GM18873 (cell line): ENCODE measurements around the gene COMMD10.

Source experiments
- ATAC-seq: cut with Tn5 transposase; IDR thresholded peaks from one replicate; pipeline ENCODE4 v1.9.1; 2021; ENCODE audit warnings: mild to moderate bottlenecking, moderate library complexity, moderate number of reproducible peaks; ENCODE audit not compliant: unreplicated experiment, low FRiP score

The COMMD10 gene

DNA sequence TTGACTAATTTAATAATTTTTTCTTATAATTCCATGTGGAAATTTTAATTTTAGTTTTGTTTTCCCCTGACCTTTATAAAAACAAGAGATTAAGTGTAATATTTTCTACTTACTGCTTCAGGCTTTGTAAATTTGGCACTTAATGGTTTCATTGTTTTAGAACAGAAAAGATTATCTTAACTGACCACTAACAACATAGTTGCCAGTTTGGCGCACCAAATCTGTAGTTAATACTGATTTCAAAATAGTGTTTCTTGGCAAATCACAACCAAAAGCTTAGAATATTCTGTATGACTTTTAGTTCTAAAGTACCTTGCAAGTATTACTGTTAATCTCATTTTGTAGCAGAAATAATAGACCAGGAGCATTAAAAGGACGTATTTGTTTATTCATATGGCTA, 124.3 kb downstream of the COMMD10 start:
- ATAC-seq, result no peak

DNA sequence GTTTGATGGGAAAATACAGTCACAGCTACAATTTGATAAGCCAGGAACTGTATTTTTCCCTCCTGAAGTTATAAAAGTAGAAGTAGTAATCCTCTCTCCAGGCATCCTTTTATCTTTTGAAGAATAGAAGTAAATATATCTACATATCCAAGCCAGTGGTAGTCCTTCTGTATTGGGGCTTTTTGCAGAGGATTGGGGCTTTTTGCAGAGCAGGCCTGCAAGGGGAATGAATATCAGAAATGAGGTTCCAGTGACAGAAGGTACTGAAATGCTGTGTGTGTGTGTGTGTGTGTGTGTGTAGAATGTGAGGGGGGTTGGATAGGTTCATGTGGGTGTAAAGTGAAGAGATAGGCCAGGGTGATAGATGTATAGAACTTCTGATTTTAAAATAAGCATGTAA, 127.4 kb downstream of the COMMD10 start:
- ATAC-seq, result no peak

DNA sequence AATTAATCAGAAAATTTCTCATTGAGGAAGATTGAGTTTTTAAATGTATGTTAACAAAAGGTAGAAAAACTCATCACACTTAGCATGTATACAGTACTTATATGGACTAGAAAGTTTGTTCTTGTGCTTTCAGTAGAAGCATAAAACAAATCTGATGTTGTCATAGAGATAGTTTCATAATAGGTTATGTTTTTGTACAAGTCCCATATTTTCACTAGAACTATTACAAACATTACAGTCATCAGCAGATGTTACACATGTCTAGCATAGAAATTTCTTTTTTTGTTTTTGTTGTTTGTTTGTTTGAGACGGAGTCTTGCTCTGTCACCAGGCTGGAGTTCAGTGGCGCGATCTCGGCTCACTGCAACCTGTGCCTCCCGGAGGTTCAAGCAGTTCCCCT, 131.4 kb downstream of the COMMD10 start:
- ATAC-seq, result no peak

DNA sequence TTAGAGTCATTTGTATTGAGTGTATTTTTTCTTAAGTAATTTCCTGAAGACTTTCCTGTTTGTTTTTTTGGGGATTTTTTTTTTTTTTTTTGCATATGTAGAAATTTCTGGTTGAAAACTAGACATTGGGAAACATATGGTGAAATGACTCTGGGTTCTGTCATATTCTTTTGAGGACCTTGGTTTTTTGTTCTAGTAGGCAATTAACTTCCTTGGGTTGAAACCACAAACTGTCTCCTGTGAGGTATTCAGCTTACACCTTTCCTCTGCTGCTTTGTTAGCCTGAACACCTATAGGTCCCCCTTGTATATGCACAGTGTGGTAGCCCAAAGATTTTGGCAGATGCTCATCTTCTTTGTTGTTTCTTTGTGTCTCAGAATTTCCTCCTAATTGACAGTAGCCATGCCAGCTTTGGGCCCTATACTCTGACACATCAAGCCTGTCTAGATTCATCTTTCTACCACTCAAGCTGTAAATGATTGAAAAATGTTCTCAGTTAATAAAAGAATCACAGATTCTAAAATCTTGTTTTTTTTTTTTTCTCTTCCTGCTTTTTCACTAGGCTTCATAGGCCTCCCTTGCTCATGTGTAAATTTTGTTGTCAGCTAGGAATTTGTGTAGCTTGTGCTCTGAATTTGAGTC, 140.6 kb downstream of the COMMD10 start:
- no peak for ATAC-seq

DNA sequence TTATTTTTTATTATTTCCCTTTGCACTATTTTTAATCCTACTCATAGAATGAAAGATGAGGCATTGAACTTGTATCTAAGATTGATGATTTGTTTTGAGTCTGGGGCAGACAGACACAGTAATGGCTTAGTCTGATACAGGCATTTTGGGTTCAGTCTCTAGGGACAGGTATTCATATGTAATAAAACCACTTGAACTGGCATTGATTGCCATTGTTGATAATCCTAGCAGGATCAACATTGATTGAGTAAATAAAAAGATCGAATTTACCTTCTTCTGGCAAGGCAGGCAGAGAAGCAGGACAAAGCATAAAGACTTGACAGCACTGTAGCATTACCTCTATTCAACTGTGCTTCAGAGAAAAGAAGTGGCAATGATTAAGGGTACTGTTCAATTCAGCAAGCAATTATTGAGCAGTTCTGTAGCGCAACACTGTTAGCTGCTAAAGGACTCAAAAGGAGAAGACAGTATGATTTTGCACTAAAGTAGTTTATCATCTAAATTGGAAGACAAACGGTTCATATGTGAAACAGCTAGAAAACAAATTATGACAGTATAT, 144.4 kb downstream of the COMMD10 start:
- ATAC-seq, result no peak

DNA sequence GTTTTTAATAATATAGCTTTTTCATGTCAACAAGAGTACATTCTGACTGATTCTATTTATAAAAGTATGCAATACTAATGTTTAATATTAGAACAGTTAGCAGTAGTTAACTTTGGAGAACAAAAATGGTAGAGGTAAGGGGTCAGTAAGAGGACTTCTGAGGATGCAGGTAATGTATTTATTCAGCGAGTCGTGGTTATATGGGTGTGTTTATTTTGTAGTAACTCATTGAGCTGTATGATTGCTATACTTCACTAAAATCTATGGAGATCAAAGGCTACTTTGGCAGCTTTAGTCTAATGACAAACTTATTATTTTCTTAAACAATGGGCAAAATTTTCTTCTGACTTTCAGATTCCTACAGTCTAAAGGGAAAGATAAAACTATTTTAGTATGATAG, 146.5 kb downstream of the COMMD10 start:
- ATAC-seq, result no peak

DNA sequence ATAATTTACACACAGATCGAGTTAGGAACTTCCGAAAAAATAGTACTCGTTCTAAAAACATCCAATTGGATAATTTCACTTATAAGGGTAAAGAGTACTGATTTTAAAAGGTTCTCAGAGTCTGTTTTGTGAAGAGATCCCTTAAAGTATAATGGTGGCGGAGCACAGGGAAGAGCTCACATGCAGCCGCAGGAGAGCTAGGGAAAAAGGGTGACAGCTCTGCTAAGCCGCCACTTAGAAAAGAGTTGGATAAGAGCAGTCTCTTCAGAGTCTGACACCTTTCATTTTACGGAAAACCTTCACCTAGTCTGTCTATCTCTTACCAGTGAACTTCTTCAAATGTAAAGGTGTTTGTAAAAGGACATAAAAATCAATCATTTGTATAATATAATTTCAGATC, 149.9 kb downstream of the COMMD10 start:
- no peak for ATAC-seq

DNA sequence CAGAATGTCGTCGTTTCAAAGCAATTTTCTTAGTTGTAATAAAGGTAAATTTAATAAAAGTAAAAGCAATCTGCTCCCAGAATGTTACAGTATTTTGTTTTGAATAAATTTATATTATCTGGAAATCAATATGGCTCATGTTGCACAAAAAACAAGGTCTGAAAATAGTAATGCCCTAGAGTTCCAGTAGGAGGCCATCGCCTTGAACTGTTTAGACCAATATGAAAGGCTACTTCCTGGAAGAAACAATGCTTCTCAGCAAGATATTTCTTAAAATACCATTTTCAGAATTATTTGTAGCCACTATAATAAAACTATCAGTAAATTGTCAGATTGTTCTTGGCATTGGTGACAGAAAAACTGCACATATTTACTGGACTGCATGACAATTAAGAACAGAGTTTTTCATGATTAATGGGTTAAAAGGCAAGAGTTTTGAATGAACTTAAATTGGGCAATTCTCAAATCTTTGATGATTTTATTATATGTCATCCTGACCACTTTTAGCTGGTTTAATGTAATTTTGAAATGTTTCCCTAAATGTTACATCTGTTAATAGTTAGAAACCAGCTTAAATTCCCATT, 153.2 kb downstream of the COMMD10 start:
- no peak for ATAC-seq

DNA sequence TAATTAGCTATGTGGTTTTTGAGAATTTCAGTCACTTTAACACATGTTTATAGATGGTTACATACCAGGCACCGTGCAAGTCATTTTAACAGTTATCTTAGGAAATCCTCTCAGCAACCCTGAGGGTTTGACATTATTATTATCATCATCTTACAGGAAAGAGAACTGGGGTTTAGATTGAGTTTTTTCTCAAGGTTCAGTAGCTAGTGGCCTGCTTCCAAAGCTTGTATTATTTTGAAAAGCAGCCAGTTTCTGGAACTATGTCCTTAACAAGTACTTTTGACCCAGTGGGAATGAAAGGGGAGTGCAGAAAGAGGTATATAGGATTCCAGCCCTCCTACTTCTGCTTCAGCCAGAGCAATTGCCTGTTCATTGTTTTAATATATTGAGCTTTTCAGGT, 157.5 kb downstream of the COMMD10 start:
- ATAC-seq, result no peak

DNA sequence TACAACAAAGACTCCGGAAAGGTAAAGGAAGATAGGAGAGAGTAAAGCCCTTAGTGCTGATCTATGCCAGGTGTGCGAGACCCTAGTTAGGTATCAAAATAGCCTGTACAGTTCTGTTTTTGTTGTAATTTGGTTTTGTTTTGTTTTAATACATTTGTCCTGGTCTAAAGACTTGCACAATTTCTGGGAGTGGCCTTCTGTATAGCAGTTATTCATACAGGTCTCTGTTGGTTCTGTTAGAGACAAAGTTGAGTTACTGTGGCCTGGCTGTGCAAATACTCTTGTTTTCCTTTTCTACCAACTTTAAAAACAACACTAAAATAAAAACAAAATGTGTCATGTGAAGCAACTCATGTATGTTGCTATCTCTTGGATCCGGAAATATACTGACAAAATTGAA, 163.6 kb downstream of the COMMD10 start:
- ATAC-seq, result no peak

DNA sequence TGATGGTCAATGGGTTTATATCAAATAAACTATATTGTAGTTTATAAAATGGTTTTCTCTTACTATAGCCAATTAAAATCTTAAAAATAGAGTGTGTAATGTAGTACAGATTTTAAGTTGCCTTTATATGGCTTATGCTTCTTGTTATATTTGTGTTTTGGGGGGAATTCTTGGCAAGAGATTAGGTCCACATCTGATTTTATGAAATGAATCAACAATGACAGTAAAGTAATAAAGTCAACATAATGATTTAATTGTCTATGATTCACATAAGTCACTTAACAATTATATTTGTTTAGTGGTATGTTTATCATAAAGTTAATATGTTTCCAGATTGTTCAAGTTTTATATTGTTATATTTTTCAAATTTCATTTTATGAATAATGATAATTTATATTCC, 164.8 kb downstream of the COMMD10 start:
- no peak for ATAC-seq

DNA sequence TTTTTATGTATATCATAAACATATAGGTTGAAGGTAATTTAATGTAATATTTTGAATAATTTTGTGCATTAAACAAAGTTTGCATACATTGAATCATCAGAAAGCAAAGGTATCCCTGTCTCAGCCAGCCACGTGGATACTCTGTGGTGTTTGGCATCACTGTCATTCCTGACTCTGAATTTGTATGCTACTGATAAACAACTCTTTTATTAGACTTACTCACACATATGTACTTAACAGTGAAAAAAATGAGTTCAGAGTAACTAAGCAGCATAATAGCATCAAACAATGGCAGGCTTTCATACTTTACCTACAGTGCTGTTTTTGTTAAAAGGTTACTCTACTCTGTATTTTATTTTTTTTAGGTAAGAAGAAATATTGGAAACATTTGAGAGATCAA, 171.9 kb downstream of the COMMD10 start:
- no peak for ATAC-seq

DNA sequence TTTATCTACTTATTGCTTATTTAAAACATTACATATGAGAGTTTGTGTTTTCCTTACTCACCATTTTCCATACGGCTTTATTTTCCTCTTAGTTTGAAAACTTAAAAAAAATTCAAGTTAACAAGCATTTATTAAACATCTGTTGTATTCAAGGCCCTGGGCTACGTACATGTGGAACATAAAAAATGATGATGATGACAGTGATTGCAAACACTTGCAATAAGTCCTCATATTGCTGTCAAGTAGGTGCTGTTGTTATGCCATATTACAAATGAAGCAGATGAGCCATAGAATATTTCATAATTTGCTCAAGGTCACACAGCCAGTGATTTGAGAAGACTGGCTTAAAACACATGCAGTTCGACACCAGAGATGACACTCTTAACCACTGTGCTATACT, 180.6 kb downstream of the COMMD10 start:
- ATAC-seq, result no peak

DNA sequence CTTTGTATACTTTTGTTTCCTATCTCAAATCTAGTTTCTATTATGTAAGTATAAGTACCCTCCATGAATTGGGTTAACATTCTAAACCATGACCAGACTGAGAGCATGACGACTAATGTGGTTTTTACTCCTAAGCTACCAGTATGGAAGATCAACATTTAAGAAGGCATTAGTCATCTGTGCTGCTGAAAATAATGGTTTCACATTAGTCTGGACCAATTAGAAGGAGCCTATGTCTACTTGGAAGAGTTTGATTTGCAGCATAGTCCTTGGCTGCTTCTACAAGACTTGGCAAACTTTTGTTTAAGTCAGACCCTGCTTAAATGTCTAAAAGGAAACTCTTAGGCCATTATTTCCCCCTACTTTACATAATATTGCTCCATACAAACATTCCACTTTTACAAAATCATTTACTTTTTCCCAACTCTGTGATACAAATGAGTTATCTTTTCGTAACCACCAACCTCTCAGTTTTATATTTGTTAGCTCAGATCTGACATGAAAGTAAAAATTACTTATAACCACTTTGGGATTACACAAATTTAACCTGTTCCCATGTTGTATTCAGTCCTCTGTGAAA, 186.7 kb downstream of the COMMD10 start:
- ATAC-seq, result no peak

DNA sequence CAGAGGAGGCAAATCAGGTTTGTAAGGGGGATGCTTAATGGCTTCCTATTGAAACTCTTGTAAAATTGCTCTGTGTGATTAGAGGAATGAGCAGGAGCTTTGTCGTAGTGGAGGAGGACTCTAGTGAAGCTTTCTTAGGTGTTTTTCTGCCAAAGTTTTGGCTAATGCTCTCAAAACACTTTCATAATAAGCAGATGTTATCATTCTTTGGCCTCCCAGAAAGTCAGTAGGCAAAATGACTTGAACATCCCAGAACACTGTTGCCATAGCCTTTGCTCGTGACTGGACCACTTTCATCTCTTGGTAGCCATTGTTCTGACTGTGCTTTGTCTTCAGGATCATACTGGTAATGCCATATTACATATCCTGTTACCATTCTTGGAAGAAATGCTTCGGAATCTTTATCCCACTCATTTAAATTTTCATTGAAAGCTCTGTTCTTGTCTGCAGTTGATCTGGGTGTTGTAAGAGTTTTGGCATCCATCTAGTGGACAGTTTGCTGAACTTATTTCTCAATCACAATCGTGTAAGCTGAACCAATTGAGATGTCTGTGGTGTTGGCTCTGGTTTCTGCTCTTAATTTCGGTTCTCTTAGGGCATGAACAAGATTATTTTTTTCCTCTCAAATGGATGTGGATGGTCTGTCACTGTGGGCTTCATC, 187.6 kb downstream of the COMMD10 start:
- ATAC-seq, result no peak

DNA sequence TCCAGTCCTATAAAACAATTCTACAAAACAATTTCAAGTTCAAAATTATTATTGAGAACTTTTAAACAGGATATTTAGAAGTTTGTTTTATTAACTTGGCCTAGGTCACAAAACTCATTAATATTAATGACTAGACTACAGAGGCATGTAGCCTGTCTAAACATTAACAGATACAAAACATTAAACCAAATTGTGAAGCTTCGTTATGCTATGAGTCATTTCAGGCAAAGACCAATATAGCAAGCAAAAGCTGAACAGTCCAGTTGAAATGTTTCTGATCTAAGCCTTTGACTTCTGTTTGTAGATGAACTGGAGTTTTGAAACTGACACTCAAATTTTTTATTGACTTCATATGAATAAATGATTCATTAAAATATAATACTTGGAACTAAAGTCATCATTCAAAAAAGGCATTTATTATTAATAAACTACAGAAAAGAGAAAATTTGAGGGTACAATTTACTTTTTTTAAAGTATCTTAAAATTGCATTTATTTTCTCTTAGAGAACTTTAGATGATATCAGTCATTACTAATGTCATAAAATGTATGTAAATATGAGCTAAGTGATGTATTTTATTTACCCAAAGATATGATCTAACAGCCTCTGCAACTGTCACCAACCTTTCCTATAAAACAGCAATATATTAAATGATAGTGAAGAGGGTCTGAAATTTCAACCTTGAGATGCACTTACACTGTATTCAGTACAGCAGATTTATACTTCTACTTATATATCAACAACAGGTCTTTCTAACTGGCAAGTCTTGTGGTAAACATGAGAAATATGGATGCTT, 188.8 kb downstream of the COMMD10 start:
- ATAC-seq, result peak; percentile 99

DNA sequence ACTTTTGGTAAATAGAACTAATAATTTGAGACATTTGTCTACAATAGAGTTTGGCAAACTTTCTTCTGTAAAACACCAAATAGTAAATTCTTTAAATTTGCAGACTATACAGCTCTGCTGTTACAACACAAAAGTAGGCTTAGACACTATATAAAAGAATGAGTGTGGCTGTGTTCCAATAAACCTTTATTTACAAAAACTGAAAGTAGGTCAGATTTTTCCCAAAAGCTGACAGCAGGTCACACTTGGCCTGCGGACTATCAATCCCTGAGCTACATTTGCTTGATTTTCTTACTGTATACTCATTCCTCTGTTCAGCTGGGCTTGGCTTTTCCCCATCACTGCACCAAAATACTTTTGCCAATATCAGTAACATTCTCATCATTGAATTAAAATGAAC, 189.4 kb downstream of the COMMD10 start:
- ATAC-seq, result no peak

DNA sequence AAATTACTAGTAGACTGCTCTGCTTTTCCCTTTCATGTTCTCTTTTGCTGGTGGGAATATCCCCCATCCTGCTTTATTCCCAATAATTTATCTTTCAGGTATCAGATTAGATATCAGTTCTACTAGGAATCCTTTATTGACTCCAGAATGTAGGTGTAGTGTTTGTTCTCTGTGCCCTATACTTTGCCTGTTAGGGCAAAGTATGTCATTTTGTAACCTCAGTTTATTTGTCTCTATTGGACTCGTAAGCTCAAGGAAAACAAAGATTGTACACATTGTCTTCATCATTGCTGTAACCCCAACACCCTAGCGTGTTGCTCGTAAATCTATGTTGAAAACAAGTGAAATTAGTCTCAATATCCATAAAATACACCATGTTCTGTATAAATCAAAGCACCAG, 190.5 kb downstream of the COMMD10 start:
- ATAC-seq, result no peak

DNA sequence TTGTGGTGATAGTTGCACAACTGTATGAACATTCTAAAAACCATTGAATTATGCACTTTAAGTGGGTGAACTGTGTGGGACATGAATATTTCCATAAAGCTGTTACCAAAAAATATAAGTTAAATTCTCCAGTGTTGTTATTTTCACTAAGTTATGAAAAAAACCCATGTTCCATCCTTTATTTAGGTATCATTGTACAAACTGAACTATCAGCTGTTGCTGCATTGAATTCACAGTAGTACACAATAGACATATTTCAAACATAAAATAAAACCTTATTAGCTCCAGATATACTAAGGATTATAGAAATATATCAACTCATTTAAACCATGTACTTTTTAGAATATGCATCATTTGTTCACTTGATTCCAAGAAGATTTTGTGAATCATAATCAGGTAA, 192.1 kb downstream of the COMMD10 start:
- no peak for ATAC-seq

DNA sequence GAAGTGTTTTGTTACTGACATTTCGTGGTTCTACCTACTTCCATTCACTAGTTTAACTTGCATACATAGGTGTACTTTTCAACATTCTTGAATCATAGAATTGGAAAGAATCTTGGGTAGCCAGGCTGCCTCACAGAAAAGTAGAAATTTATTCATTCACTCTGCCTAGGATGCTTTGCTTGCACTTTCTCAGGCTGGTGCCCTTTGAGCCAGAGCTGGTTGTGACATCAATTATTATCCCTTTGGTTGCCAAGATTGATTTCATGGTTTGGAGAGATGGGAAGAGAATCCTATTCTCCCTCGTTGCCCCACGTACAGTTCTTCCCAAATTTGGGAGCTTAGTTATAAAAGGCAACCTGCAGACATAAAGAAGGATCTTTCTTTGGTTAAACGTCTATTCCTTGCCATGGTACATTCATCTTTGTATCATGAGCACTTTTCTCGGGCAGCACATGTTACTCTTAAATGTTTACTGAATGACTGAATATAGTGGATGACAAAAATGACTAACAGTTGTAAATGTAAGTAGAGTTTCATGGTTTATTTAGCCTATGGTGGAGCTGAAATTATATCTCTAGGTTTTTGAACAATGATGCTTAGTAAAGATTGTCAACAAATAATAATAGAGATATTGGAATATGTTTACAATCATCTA, 195.5 kb downstream of the COMMD10 start:
- ATAC-seq, result no peak
